ENCODE data around the gene ORAI3.

DNA sequence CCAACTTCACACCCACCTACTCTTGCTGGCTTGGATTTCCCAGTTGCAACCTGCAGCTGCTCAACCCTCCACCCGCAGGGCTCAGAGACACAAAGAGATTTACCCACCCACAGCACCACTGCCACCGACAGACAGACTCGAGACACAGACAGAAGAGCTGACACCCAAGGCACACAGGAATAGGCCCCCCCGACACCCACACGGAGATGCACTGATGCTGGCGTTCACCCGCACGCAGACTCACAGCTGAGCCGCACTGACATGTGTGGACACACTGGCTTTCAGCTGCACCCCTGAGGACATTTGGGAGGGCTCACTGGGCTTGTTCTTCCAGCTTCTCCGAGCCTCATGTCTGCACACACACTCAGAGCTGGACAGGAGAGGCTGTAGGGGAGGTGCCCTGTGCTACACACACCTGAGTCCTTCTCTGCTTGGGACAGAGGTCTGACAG lies 53.4 kb downstream of the ORAI3 start:
- TF ChIP-seq CREB1 (CRISPR knock-in tag; IDR thresholded peaks at IDR 0.05) (no peak), PRRX2 (CRISPR knock-in tag; IDR thresholded peaks at IDR 0.05) (no peak), ZNF317 (CRISPR knock-in tag; IDR thresholded peaks at IDR 0.05; ENCODE audit: borderline replicate concordance, low read depth) (no peak)
- TF ChIP-seq, protein P1, sequence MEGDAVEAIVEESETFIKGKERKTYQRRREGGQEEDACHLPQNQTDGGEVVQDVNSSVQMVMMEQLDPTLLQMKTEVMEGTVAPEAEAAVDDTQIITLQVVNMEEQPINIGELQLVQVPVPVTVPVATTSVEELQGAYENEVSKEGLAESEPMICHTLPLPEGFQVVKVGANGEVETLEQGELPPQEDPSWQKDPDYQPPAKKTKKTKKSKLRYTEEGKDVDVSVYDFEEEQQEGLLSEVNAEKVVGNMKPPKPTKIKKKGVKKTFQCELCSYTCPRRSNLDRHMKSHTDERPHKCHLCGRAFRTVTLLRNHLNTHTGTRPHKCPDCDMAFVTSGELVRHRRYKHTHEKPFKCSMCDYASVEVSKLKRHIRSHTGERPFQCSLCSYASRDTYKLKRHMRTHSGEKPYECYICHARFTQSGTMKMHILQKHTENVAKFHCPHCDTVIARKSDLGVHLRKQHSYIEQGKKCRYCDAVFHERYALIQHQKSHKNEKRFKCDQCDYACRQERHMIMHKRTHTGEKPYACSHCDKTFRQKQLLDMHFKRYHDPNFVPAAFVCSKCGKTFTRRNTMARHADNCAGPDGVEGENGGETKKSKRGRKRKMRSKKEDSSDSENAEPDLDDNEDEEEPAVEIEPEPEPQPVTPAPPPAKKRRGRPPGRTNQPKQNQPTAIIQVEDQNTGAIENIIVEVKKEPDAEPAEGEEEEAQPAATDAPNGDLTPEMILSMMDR (IDR thresholded peaks at IDR 0.05): no peak
- TF ChIP-seq, protein P2, sequence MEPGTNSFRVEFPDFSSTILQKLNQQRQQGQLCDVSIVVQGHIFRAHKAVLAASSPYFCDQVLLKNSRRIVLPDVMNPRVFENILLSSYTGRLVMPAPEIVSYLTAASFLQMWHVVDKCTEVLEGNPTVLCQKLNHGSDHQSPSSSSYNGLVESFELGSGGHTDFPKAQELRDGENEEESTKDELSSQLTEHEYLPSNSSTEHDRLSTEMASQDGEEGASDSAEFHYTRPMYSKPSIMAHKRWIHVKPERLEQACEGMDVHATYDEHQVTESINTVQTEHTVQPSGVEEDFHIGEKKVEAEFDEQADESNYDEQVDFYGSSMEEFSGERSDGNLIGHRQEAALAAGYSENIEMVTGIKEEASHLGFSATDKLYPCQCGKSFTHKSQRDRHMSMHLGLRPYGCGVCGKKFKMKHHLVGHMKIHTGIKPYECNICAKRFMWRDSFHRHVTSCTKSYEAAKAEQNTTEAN (CRISPR knock-in tag; IDR thresholded peaks at IDR 0.05): no peak

Measured in WTC11 (cell line).